WI38 (cell line): ENCODE data around the gene NARF.

ENCODE experiments used
- H3K4me3 ChIP-seq: 2 replicates; pipeline ENCODE4 v1.5.1; 2011; ENCODE audit warnings: low read depth, mild to moderate bottlenecking, control low read depth, low read length
- CTCF ChIP-seq: IDR thresholded peaks from 2 replicates; pipeline ENCODE4 v1.5.1; 2012; ENCODE audit warnings: low read depth, mild to moderate bottlenecking, control low read depth, low read length

NARF gene

GRCh38 chr17:82419540-82419939 is 39.0 kb upstream of the NARF start:
- no peak for TF ChIP-seq CTCF
- H3K4me3 ChIP-seq: peak overlapping the region; percentile 85

GRCh38 chr17:82424001-82424862 is 34.3 kb upstream of the NARF start:
- peak; percentile 86 for TF ChIP-seq CTCF

GRCh38 chr17:82424863-82425159 is 33.7 kb upstream of the NARF start:
- H3K4me3 ChIP-seq: no peak overlapping the region
- no peak for TF ChIP-seq CTCF

More at GRCh38 chr17:82424001-82424862, 34.3 kb upstream of the NARF start:
- no peak overlapping the region for H3K4me3 ChIP-seq

GRCh38 chr17:82428546-82428945 is 30.0 kb upstream of the NARF start:
- no peak overlapping the region for H3K4me3 ChIP-seq
- no peak for TF ChIP-seq CTCF

- no peak overlapping the region for H3K4me3 ChIP-seq
- no peak for TF ChIP-seq CTCF
Observed at GRCh38 chr17:82429824-82430223, 28.7 kb upstream of the NARF start.

GRCh38 chr17:82432017-82432416 is 26.5 kb upstream of the NARF start:
- no peak for TF ChIP-seq CTCF
- no peak overlapping the region for H3K4me3 ChIP-seq

- no peak for TF ChIP-seq CTCF
- no peak overlapping the region for H3K4me3 ChIP-seq
Observed at GRCh38 chr17:82433560-82434215, 24.9 kb upstream of the NARF start.
